Measurements from ENCODE around the gene ADARB2.

Gene ADARB2

DNA sequence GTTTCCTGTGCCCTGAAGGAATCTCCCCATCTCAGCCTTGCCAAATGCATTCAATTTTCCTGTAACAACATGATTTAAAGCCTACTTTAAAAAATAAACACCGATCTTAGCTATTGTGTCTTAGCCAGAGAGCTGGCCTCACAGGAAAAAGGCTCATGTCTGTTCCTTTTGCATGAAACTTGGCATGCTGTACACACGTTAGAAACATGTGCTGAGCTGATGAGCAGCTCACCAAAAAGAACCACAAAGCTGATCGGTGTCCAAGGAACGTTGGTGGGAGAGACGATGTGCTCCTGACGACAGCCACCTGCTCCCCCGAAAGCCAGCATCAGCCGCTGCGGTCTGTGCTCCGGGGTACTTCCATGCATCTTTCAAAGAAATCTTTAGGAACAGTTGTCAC, 135.9 kb downstream of the ADARB2 start:
- H3K36me3 ChIP-seq (ENCODE audit: control insufficient read depth, low read length) = no peaks in the 10 kb centered on the region
- no peaks in the 10 kb centered on the region for H4K20me1 ChIP-seq (ENCODE audit: control insufficient read depth, insufficient read depth, low read depth, low read length)
- no peak overlapping the region for H3K4me2 ChIP-seq (ENCODE audit: low read length)
- peaks cover 8% of the 10 kb centered on the region for H3K4me1 ChIP-seq (ENCODE audit: control insufficient read depth, low read length)
- H3F3A ChIP-seq (ENCODE audit: control insufficient read depth, insufficient read depth) = no peaks in the 10 kb centered on the region
- no peaks in the 10 kb centered on the region for H3K9me3 ChIP-seq (ENCODE audit: control insufficient read depth, insufficient read depth, low read length)
- H3K27ac ChIP-seq (ENCODE audit: low read depth, low read length) = no peak overlapping the region
- TF ChIP-seq CTCF (IDR thresholded peaks at IDR 0.05; ENCODE audit: low read depth, low read length, poor library complexity, severe bottlenecking) (no peak), EZH2phosphoT487 (IDR thresholded peaks at IDR 0.05; ENCODE audit: borderline replicate concordance, low read length) (no peak)
- no peaks in the 10 kb centered on the region for H3K27me3 ChIP-seq (ENCODE audit: control insufficient read depth, low read length)
- no peak overlapping the region for H3K4me3 ChIP-seq (ENCODE audit: low read length)
- H3K9me2 ChIP-seq (replicated peaks; ENCODE audit: control insufficient read depth, low read length) = no peaks in the 10 kb centered on the region
- H3K79me2 ChIP-seq (ENCODE audit: control insufficient read depth, low read length) = no peaks in the 10 kb centered on the region

- H3K79me2 ChIP-seq (ENCODE audit: control insufficient read depth, low read length) = no peaks in the 10 kb centered on the region
- no peaks in the 10 kb centered on the region for H3K36me3 ChIP-seq (ENCODE audit: control insufficient read depth, low read length)
- no peak for TF ChIP-seq EZH2phosphoT487 (IDR thresholded peaks at IDR 0.05; ENCODE audit: borderline replicate concordance, low read length)
- no peak for TF ChIP-seq CTCF (IDR thresholded peaks at IDR 0.05; ENCODE audit: low read depth, low read length, poor library complexity, severe bottlenecking)
- no peak overlapping the region for H3K4me3 ChIP-seq (ENCODE audit: low read length)
- no peaks in the 10 kb centered on the region for H3F3A ChIP-seq (ENCODE audit: control insufficient read depth, insufficient read depth)
- H3K4me2 ChIP-seq (ENCODE audit: low read length) = no peak overlapping the region
- H3K9me2 ChIP-seq (replicated peaks; ENCODE audit: control insufficient read depth, low read length) = no peaks in the 10 kb centered on the region
- H4K20me1 ChIP-seq (ENCODE audit: control insufficient read depth, insufficient read depth, low read depth, low read length) = no peaks in the 10 kb centered on the region
- peaks cover 8% of the 10 kb centered on the region for H3K4me1 ChIP-seq (ENCODE audit: control insufficient read depth, low read length)
- no peaks in the 10 kb centered on the region for H3K27me3 ChIP-seq (ENCODE audit: control insufficient read depth, low read length)
- H3K9me3 ChIP-seq (ENCODE audit: control insufficient read depth, insufficient read depth, low read length) = no peaks in the 10 kb centered on the region
- H3K27ac ChIP-seq (ENCODE audit: low read depth, low read length) = no peak overlapping the region
These were observed 136.5 kb downstream of the ADARB2 start for GRCh38 chr10:1600861-1601260.

- Histone ChIP-seq H3K9me3 (ENCODE audit: control insufficient read depth, insufficient read depth, low read length) (no peaks in the 10 kb centered on the region), H3K9me2 (replicated peaks; ENCODE audit: control insufficient read depth, low read length) (no peaks in the 10 kb centered on the region), H3K27ac (ENCODE audit: low read depth, low read length) (no peak overlapping the region), H3K27me3 (ENCODE audit: control insufficient read depth, low read length) (no peaks in the 10 kb centered on the region), H3K4me3 (ENCODE audit: low read length) (no peak overlapping the region), H3K4me2 (ENCODE audit: low read length) (no peak overlapping the region), H3K79me2 (ENCODE audit: control insufficient read depth, low read length) (no peaks in the 10 kb centered on the region), H3K4me1 (ENCODE audit: control insufficient read depth, low read length) (peaks cover 8% of the 10 kb centered on the region), H3F3A (ENCODE audit: control insufficient read depth, insufficient read depth) (no peaks in the 10 kb centered on the region), H4K20me1 (ENCODE audit: control insufficient read depth, insufficient read depth, low read depth, low read length) (no peaks in the 10 kb centered on the region), H3K36me3 (ENCODE audit: control insufficient read depth, low read length) (no peaks in the 10 kb centered on the region)
- TF ChIP-seq EZH2phosphoT487 (IDR thresholded peaks at IDR 0.05; ENCODE audit: borderline replicate concordance, low read length) (no peak), CTCF (IDR thresholded peaks at IDR 0.05; ENCODE audit: low read depth, low read length, poor library complexity, severe bottlenecking) (no peak)
These were observed 138.8 kb downstream of the ADARB2 start for GRCh38 chr10:1598393-1599153.

All from DOHH2 (cell line).